Cardiac muscle cell (in vitro differentiated cells and primary cell): ENCODE results near the gene CASQ2. TPM values are rescaled to one million over a fixed set of nuclear protein-coding genes. Genes with fewer than 3 reads are reported as not detected.
A peak's percentile ranks its signal among the peaks of the same experiment; 100 is the strongest.

Experiments used
- DNase-seq, 2 donors: peaks; one replicate each; pipeline versions ENCODE4 v3.0.0 to v3.0.0-alpha.2; 2010 to 2017; ENCODE audit warnings: low read depth in 1 of 2, low spot score in 1 of 2
- H3K27ac ChIP-seq: fragments of 200-600 bp; sonication (generic); 2 replicates; pipeline ENCODE4 v1.5.1; 2016
- H3K27me3 ChIP-seq: fragments of 200-600 bp; sonication (generic); 2 replicates; pipeline ENCODE4 v1.6.0; 2016; ENCODE audit warnings: control low read depth
- H3K36me3 ChIP-seq: fragments of 200-600 bp; sonication (generic); 2 replicates; pipeline ENCODE4 v1.5.1; 2016; ENCODE audit warnings: control low read depth
- H3K4me1 ChIP-seq: fragments of 200-600 bp; sonication (generic); 2 replicates; pipeline ENCODE4 v1.8.1; 2017; ENCODE audit warnings: low read depth, mild to moderate bottlenecking, mixed run types
- H3K4me3 ChIP-seq: fragments of 200-600 bp; sonication (generic); 2 replicates; pipeline ENCODE4 v1.5.1; 2016; ENCODE audit warnings: mild to moderate bottlenecking
- H3K9me3 ChIP-seq: fragments of 200-600 bp; sonication (generic); 2 replicates; pipeline ENCODE4 v1.5.1; 2017; ENCODE audit warnings: low read depth, mild to moderate bottlenecking, control low read depth
- polyA plus RNA-seq: library from polyadenylated mRNA; unstranded; fragments of >200 nt; fragmentation: Nextera tagmentation; extraction: Ambion mirVana; gene quantifications from 2 replicates; pipeline ENCODE4 v1.2.1, GENCODE V29; 2016
- total RNA-seq: library from RNA; depleted of rRNA; stranded (reverse); fragments of >200 nt; gene quantifications from 2 replicates; pipeline ENCODE4 v1.2.3, GENCODE V29; 2016
- TF ChIP-seq, protein P1 (sequence below): IDR thresholded peaks from 2 replicates; pipeline ENCODE4 v1.5.1; 2012; ENCODE audit warnings: low read depth, mild to moderate bottlenecking, low read length

CASQ2 gene
- total and polyA plus RNA-seq, 2 experiments from 2014 or later = 0.51 to 3.1 TPM

DNA sequence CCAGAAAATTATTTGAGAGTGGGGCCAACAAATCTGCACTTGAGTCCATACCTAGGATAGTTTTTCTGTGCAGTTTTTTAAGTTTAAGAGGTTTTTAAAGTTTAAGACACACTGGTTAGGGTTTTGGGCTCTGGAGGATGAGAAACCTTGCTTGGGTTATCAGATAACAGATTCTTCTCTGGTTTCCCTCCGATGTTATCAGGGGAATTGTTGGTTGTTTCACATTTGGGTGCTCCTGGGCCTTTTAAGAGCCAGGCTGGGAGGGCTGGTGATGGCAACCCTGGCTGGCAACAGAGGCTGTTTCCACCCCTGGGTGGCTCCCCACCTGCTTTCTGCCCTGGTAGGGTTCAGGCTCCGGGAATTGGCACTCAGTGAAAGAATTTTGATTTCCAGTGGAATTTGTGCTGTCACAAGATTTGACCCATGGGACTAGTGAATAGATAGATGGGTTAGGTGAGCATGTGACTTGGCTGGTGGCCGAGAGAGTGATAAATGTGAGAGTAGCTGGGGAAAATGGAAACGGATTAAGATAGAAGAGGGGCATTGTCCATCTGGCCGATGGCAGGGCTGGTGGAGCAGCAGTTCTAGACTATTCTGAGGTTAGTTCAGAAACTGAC, 111.9 kb downstream of the CASQ2 start:
- Histone ChIP-seq H3K9me3 (no peaks in the 10 kb centered on the region), H3K4me3 (no peak overlapping the region), H3K27ac (no peak overlapping the region), H3K27me3 (no peaks in the 10 kb centered on the region), H3K36me3 (peaks cover 3% of the 10 kb centered on the region), H3K4me1 (peaks cover 18% of the 10 kb centered on the region)
- TF ChIP-seq, protein P1, sequence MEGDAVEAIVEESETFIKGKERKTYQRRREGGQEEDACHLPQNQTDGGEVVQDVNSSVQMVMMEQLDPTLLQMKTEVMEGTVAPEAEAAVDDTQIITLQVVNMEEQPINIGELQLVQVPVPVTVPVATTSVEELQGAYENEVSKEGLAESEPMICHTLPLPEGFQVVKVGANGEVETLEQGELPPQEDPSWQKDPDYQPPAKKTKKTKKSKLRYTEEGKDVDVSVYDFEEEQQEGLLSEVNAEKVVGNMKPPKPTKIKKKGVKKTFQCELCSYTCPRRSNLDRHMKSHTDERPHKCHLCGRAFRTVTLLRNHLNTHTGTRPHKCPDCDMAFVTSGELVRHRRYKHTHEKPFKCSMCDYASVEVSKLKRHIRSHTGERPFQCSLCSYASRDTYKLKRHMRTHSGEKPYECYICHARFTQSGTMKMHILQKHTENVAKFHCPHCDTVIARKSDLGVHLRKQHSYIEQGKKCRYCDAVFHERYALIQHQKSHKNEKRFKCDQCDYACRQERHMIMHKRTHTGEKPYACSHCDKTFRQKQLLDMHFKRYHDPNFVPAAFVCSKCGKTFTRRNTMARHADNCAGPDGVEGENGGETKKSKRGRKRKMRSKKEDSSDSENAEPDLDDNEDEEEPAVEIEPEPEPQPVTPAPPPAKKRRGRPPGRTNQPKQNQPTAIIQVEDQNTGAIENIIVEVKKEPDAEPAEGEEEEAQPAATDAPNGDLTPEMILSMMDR = no peak
- no peak for DNase-seq

GRCh38 chr1:115655916-115656315, 112.6 kb downstream of the CASQ2 start:
- Histone ChIP-seq H3K4me1 (peaks cover 24% of the 10 kb centered on the region), H3K4me3 (no peak overlapping the region), H3K27me3 (no peaks in the 10 kb centered on the region), H3K36me3 (peaks cover 3% of the 10 kb centered on the region), H3K27ac (no peak overlapping the region), H3K9me3 (no peaks in the 10 kb centered on the region)
- DNase-seq = no peak
- TF ChIP-seq, protein P1 = no peak

- peaks cover 3% of the 10 kb centered on the region for H3K36me3 ChIP-seq
- peaks cover 30% of the 10 kb centered on the region for H3K4me1 ChIP-seq
- DNase-seq = no peak
- no peak overlapping the region for H3K4me3 ChIP-seq
- TF ChIP-seq, protein P1 = no peak
- no peaks in the 10 kb centered on the region for H3K27me3 ChIP-seq
- H3K27ac ChIP-seq = peak overlapping the region; percentile 19
- no peaks in the 10 kb centered on the region for H3K9me3 ChIP-seq
Observed at GRCh38 chr1:115655306-115655663, 113.2 kb downstream of the CASQ2 start.

GRCh38 chr1:115654663-115655305, 113.7 kb downstream of the CASQ2 start:
- Histone ChIP-seq H3K36me3 (peaks cover 2% of the 10 kb centered on the region), H3K4me3 (no peak overlapping the region), H3K4me1 (peaks cover 35% of the 10 kb centered on the region), H3K27me3 (no peaks in the 10 kb centered on the region), H3K27ac (peak overlapping the region; percentile 19), H3K9me3 (no peaks in the 10 kb centered on the region)
- TF ChIP-seq, protein P1 = no peak
- peak in 1 of 2 donors; percentile 41 for DNase-seq

DNA sequence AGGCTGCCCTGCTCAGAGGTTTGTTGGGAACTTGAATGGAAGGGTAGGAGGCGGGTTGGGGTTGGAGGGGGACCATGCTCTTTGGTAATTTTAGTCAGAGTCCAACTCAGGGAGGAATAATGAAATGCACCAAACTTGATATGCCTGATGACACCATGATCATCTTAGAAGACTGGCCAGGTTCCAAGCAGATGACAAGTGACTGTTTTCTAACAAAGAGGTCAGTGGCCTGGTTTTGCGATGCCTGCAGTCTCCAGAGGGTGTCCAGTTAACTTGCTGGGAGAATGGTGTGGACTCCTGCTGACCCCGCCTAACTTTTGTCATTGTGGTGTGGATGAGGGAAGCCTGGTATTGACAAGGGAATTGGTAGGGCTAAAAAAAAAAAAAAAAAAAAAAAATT, 114.4 kb downstream of the CASQ2 start:
- Histone ChIP-seq H3K4me3 (no peak overlapping the region), H3K27ac (no peak overlapping the region), H3K4me1 (peaks cover 42% of the 10 kb centered on the region), H3K36me3 (no peaks in the 10 kb centered on the region), H3K27me3 (no peaks in the 10 kb centered on the region), H3K9me3 (no peaks in the 10 kb centered on the region)
- no peak for DNase-seq
- TF ChIP-seq, protein P1 = no peak
